GM19240 (cell line): ENCODE results near the gene GAD1.

ENCODE experiments used
- DNase-seq: peaks from one replicate; pipeline ENCODE4 v3.0.0; 2011; ENCODE audit warnings: low spot score; ENCODE audit not compliant: insufficient read length

GAD1 gene

GRCh38 chr2:170845343-170845742 is 28.7 kb downstream of the GAD1 start:
- DNase-seq, result no peak

GRCh38 chr2:170846314-170846713 is 29.6 kb downstream of the GAD1 start:
- DNase-seq, result no peak

GRCh38 chr2:170847716-170848115 is 31.0 kb downstream of the GAD1 start:
- no peak for DNase-seq

- no peak for DNase-seq
These were observed 31.9 kb downstream of the GAD1 start for GRCh38 chr2:170848587-170848986.

GRCh38 chr2:170850251-170850650 is 33.6 kb downstream of the GAD1 start:
- DNase-seq, result no peak

GRCh38 chr2:170851635-170852034 is 34.9 kb downstream of the GAD1 start:
- no peak for DNase-seq

- DNase-seq, result no peak
These were observed 39.4 kb downstream of the GAD1 start for GRCh38 chr2:170856066-170856465.

- DNase-seq, result no peak
These were observed 45.7 kb downstream of the GAD1 start for GRCh38 chr2:170862286-170862902.

- DNase-seq, result no peak
These were observed 46.4 kb downstream of the GAD1 start for GRCh38 chr2:170863087-170863486.

GRCh38 chr2:170869036-170869435 is 52.3 kb downstream of the GAD1 start:
- no peak for DNase-seq

- no peak for DNase-seq
These were observed 52.8 kb downstream of the GAD1 start for GRCh38 chr2:170869461-170869860.

GRCh38 chr2:170873035-170873692 is 56.5 kb downstream of the GAD1 start:
- DNase-seq, result peak; percentile 53

- DNase-seq, result no peak
These were observed 61.4 kb downstream of the GAD1 start for GRCh38 chr2:170878066-170878465.

- peak; percentile 6 for DNase-seq
These were observed 61.8 kb downstream of the GAD1 start for GRCh38 chr2:170878505-170878904.

GRCh38 chr2:170881840-170882239 is 65.2 kb downstream of the GAD1 start:
- no peak for DNase-seq

GRCh38 chr2:170882758-170883157 is 66.1 kb downstream of the GAD1 start:
- DNase-seq, result no peak

GRCh38 chr2:170883683-170884082 is 67.0 kb downstream of the GAD1 start:
- no peak for DNase-seq

GRCh38 chr2:170885130-170885791 is 68.6 kb downstream of the GAD1 start:
- no peak for DNase-seq

- no peak for DNase-seq
These were observed 69.7 kb downstream of the GAD1 start for GRCh38 chr2:170886386-170886785.

GRCh38 chr2:170887496-170887895 is 70.8 kb downstream of the GAD1 start:
- DNase-seq, result no peak

- no peak for DNase-seq
These were observed 71.2 kb downstream of the GAD1 start for GRCh38 chr2:170887896-170888295.

GRCh38 chr2:170891893-170892292 is 75.2 kb downstream of the GAD1 start:
- DNase-seq, result no peak
